Muscle layer of duodenum (tissue), 2 donors: ENCODE data around the gene BCL2.
A peak's percentile ranks its signal among the peaks of the same experiment; 100 is the strongest.
"Not testable (repeated sequence)": the region's sequence is repeated elsewhere in the genome, so short reads cannot be mapped to it uniquely, and the experiment has no call there.

Experiments
- H3K27ac ChIP-seq: one replicate; pipeline ENCODE4 v1.7.0; 2013; ENCODE audit warnings: mild to moderate bottlenecking, low read length
- H3K27me3 ChIP-seq: one replicate; pipeline ENCODE4 v1.7.0; 2013; ENCODE audit warnings: low read depth, mild to moderate bottlenecking, control low read depth, low read length
- H3K36me3 ChIP-seq, 2 donors: one replicate each; pipeline ENCODE4 v1.7.0; 2013; ENCODE audit warnings: low read length in 2 of 2, control low read depth in 1 of 2, mild to moderate bottlenecking in 1 of 2; ENCODE audit not compliant: insufficient read depth in 2 of 2, control insufficient read depth in 1 of 2
- H3K4me1 ChIP-seq, 2 donors: one replicate each; pipeline ENCODE4 v1.7.0; 2013; ENCODE audit warnings: low read length in 2 of 2, mild to moderate bottlenecking in 2 of 2, control low read depth in 1 of 2, moderate library complexity in 1 of 2; ENCODE audit not compliant: insufficient read depth in 2 of 2, control insufficient read depth in 1 of 2
- H3K4me3 ChIP-seq, 2 donors: one replicate each; pipeline ENCODE4 v1.7.0; 2013; ENCODE audit warnings: low read length in 2 of 2, low read depth in 1 of 2, mild to moderate bottlenecking in 1 of 2
- H3K9me3 ChIP-seq, 2 donors: one replicate each; pipeline ENCODE4 v1.7.0; 2013; ENCODE audit warnings: low read length in 2 of 2, control low read depth in 1 of 2, mild to moderate bottlenecking in 1 of 2; ENCODE audit not compliant: control insufficient read depth in 1 of 2
- donor health status: healthy.

Gene BCL2

DNA sequence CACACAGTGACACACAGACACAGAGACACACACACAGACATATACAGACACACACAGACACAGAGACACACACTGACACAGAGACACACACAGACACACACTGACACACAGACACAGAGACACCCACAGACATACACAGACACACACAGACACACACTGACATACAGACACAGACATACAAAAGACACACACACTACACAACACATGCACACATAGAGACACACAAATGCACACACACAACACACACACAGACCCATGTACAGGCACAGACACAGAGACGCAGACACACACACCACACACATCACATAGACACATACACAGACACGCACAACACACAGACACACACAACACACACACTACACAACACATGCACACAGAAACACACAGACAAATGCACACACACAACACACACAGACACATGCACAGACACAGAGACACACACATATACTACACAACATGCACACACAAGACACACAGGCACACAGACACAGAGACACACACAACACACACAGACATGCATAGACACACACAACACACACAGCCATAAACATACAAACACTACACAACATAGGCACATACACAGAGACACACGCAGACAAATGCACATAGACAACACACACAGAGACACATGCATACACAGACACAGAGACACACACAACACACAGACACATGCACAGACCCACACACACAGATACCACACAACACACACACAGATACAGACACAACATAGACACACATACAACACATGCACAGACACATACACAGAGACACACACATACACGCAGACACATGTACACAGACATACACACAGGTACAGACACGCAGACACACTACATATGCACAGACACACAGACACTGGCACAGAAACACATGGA, 120.5 kb downstream of the BCL2 start:
- Histone ChIP-seq H3K27ac (no peak overlapping the region), H3K36me3 (no peaks in the 10 kb centered on the region), H3K27me3 (no peaks in the 10 kb centered on the region), H3K4me1 (peaks cover 0 to 3% of the 10 kb centered on the region in 2 donors), H3K9me3 (no peaks in the 10 kb centered on the region), H3K4me3 (peak overlapping the region in 1 of 2 donors; percentile 3)

DNA sequence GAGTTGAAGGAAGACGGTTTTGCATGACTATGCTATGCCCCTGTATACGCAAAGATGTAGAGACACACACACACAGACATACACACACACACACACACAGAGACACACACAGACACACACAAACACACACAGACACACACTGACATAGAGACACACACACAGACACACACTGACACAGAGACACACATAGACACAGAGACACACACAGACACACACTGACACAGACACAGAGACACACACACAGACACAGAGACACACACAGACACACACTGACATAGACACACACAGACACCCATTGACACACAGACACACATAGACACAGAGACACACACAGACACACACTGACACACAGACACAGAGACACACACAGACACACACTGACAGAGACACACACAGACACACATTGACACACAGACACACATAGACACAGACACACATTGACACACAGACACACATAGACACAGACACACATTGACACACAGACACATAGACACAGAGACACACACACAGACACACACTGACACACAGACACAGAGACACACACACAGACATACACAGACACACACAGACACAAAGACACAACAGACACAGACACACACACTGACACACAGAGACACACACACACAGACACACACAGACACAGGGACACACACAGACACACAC, 121.3 kb downstream of the BCL2 start:
- no peak overlapping the region for H3K4me3 ChIP-seq
- peaks cover 0 to 3% of the 10 kb centered on the region in 2 donors for H3K4me1 ChIP-seq
- no peaks in the 10 kb centered on the region for H3K27me3 ChIP-seq
- no peaks in the 10 kb centered on the region for H3K9me3 ChIP-seq
- H3K36me3 ChIP-seq = no peaks in the 10 kb centered on the region
- no peak overlapping the region for H3K27ac ChIP-seq

DNA sequence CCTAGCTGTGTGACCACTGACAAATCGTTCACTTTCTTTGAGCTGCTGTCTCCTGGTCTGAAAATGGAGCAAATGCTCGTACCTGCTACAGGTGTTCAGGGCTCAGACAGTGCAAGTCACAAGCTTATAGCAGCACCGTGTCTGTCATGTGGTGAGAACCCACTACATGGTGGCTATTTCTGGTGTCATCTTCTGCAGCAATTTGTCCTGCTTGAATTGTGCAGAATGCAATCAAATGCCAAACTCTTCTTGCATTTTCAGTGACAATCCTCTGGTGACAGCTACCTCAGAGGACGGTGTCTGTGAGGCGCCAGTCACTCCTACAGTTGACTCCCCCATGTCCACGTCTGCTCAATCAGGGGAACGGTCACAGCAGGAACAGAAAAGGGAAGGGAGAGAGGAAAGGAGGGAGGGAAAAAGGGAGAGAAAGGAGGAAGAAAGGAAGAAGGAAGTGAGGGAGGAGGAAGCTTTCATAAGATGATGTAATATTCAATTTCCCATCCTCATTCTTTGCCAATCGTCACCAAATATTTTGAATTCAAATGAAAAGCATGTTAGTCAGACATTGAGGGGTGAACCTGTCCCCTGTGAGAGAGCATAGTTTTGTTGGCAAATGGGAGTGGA, 122.2 kb downstream of the BCL2 start:
- Histone ChIP-seq H3K27me3 (no peaks in the 10 kb centered on the region), H3K36me3 (no peaks in the 10 kb centered on the region), H3K27ac (no peak overlapping the region), H3K4me1 (peaks cover 0 to 3% of the 10 kb centered on the region in 2 donors), H3K4me3 (no peak overlapping the region), H3K9me3 (no peaks in the 10 kb centered on the region)

DNA sequence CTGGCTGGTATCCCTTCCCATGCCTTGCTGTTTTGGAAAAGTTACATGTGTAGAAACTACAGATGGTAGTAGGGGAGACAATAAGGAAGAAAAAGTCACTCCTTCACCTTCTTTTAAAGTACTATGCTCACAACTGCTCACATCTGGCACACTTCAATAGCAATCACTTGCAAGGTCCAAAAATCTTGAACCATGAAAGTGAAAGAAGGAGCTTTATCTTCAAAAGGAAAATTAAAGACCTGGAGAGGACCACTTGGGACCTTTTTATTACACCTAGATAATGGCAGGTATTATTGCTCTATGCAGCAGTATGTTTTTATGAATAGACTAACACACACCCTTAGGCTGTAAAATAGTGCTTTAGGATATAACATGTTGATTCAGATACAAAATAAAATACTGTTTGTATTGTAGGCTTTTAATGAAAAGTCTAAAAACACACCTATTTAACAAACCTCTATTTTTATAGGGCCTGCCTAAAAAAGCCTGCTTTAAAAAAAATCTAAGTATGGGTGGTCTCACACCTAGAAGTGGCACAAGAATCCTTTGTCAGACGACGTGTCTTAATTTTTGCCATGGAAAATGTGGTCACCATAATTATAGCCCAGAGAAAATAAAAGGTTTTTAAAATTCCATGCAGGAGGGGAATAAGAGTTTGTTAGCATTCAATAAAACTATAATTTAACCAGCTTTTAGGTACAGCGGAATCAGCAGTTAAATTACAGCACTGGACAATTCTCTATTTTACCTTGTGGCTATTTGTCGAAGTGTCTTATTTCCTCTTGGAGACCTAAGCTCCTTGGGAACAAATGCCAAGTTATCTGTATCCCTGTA, 124.0 kb downstream of the BCL2 start:
- H3K27ac ChIP-seq = peak overlapping the region; percentile 5
- no peak overlapping the region for H3K4me3 ChIP-seq
- H3K4me1 ChIP-seq = peaks cover 0 to 3% of the 10 kb centered on the region in 2 donors
- no peaks in the 10 kb centered on the region for H3K27me3 ChIP-seq
- H3K9me3 ChIP-seq = no peaks in the 10 kb centered on the region
- H3K36me3 ChIP-seq = no peaks in the 10 kb centered on the region

DNA sequence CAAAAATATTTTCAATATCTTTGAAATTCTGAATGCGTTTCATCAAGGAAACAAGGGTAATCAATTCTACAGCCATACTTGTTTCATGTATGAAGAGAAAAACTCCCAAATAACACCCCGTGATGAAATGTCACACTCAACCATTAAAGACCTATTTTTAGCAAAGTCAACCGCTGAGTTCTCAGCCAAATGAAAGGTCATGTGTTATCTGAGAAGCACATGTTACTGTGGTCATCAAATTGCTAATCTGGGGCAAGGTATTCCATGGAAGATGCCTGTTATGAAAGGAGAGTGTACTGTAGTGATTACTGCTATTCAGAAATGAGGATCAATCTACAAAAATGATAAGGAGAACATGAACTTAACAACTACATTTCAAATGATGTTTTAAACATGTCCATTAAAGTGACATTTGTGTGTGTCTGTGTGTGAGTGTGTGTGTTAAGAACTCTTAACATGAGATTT, 126.7 kb downstream of the BCL2 start:
- Histone ChIP-seq H3K4me3 (no peak overlapping the region), H3K9me3 (no peaks in the 10 kb centered on the region), H3K27me3 (no peaks in the 10 kb centered on the region), H3K36me3 (no peaks in the 10 kb centered on the region), H3K4me1 (peaks cover 3 to 4% of the 10 kb centered on the region in 2 donors), H3K27ac (no peak overlapping the region)

DNA sequence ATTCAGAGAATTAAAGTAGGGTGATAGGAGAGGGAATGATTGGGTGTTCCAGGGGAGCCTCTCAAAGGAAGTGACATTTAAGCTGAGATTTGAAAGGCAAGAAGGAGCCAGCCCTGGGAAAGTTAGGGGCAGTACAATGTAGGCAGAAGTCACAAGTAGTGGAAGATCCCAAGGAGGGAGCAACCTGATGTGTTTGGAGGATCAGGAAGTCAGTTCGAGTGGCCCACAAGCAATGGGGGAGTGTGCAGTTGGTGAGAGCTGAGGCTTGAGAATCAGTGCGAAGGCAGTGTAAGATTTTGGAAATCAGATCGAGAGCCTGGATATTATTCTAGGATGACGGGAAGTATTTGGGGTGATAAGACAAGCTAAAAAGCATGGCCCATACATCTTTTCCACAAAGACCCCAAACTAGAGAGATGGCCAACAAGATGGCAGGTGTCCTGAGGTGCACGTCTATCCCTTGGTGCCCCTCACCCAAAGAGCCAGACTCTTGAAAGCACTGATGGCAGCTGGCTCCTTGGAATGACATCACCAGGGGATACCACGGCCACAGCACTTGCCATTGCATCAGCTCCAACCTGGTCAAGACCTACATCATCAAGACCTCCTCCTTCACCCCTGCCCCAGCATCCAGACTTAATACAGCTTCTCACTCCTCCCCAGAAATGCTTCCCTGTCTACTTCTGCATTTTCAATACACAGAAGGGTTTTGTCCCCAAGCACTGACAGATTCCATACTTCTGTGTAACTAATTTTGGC, 127.3 kb downstream of the BCL2 start:
- Histone ChIP-seq H3K4me1 (peaks cover 7 to 9% of the 10 kb centered on the region in 2 donors), H3K9me3 (no peaks in the 10 kb centered on the region), H3K36me3 (no peaks in the 10 kb centered on the region), H3K4me3 (no peak overlapping the region), H3K27me3 (no peaks in the 10 kb centered on the region), H3K27ac (no peak overlapping the region)

DNA sequence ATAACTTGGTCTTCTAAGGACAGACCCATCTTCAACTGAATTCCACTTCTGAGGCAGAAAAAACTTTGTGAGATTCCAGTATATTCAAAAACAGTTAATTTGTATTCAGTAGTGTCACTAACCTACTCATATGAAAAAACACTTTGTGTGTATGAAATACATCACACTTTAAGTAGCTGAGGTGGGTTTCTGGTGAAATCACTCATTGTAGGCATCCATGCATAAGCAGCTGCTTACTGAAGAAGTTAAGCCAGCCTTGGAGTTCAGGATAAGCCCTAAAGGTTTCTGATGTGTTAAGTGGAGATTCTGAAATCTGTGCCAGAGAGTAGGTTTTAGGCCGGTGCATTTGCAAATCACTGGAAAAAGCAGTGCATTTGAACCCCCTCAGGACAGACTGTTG, 128.2 kb downstream of the BCL2 start:
- Histone ChIP-seq H3K4me1 (peaks cover 14 to 16% of the 10 kb centered on the region in 2 donors), H3K27me3 (no peaks in the 10 kb centered on the region), H3K27ac (no peak overlapping the region), H3K36me3 (no peaks in the 10 kb centered on the region), H3K9me3 (no peaks in the 10 kb centered on the region), H3K4me3 (no peak overlapping the region)

DNA sequence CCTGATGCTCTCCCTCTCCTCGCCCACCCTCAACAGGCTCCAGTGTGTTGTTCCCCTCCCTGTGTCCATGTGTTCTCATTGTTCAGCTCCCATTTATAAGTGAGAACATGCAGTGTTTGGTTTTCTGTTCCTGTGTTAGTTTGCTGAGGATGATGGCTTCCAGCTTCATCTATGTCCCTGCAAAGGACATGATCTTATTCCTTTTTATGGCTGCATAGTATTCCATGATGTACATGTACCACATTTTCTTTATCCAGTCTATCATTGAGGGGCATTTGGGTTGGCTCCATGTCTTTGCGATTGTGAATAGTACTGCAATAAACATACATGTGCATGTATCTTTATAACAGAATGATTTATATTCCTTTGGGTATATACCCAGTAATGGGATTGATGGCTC, 128.7 kb downstream of the BCL2 start:
- not testable (repeated sequence) for H3K4me3 ChIP-seq, H3K9me3 ChIP-seq, H3K27me3 ChIP-seq, H3K27ac ChIP-seq, H3K36me3 ChIP-seq
- H3K4me1 ChIP-seq = peaks cover 14 to 21% of the 10 kb centered on the region in 2 donors

DNA sequence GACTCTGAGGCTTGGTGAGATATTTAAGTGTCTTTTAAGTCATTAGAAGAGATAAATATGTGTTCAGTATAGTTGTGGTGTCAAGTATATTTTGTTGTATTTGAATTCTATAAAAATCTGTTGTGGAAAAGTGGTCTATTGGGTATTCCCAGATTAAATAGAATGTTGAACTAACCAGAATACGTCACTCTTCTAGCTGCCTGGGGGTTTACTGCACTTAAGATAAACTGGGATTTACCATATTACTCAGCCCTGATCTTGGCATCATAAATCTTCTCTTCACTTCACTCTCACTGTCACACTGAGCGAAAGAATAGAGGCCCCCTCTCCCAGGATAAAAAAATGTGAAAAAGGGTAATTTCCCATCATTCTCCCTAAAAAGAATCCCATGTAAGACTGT, 129.8 kb downstream of the BCL2 start:
- no peaks in the 10 kb centered on the region for H3K9me3 ChIP-seq
- no peaks in the 10 kb centered on the region for H3K27me3 ChIP-seq

DNA sequence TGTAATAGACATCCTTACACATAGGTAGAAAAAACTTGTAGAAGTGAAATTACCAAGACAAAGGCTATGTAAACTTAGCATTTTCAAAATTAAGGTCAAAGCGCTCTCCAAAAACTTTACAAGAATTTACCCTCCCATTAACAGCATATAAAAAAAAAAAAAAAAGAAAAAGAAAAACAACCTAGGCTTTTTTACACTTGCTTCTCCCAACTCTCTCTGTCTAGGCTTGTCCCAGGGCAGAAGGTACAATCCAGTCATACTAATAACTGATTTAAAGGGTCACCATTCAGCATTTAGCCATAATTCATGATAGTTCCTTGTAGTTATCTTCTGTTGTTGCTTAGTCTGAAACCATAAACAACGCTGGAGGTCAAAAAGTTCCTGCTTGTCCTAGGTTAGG, 130.5 kb downstream of the BCL2 start:
- Histone ChIP-seq H3K27ac (no peak overlapping the region), H3K4me3 (no peak overlapping the region), H3K36me3 (no peaks in the 10 kb centered on the region), H3K9me3 (no peaks in the 10 kb centered on the region), H3K4me1 (peaks cover 14 to 27% of the 10 kb centered on the region in 2 donors), H3K27me3 (no peaks in the 10 kb centered on the region)

More for the DNA sequence above, 129.8 kb downstream of the BCL2 start:
- Histone ChIP-seq H3K4me3 (no peak overlapping the region), H3K27ac (no peak overlapping the region), H3K36me3 (no peaks in the 10 kb centered on the region), H3K4me1 (peaks cover 14 to 27% of the 10 kb centered on the region in 2 donors)
